Natural killer cell (primary cell): Measurements from ENCODE around the gene DOCK8. TPM values are rescaled to one million over a fixed set of nuclear protein-coding genes. Genes with fewer than 3 reads are reported as not detected.

ENCODE experiments used
- ATAC-seq, 3 donors: fragments of 150-1000 bp in 2 of 3; fragments of 200-7000 bp in 1 of 3; cut with Tn5 transposase; 1 replicate in 1 of 3; 2 replicates in 2 of 3; pipeline ENCODE4 v1.10.0; 2021; ENCODE audit warnings: mild to moderate bottlenecking in 2 of 3, moderate library complexity in 2 of 3
- DNase-seq, 2 donors: peaks; one replicate each; pipeline versions ENCODE4 v3.0.0 to v3.0.0-alpha.2; 2013 to 2021; ENCODE audit warnings: mixed read lengths in 1 of 2
- H3K27ac ChIP-seq: one replicate; pipeline ENCODE4 v1.5.1; 2013; ENCODE audit warnings: mild to moderate bottlenecking, low read length
- H3K27me3 ChIP-seq: one replicate; pipeline ENCODE4 v1.6.1; 2013; ENCODE audit warnings: low read length; ENCODE audit not compliant: control insufficient read depth, insufficient read depth
- H3K36me3 ChIP-seq: one replicate; pipeline ENCODE4 v1.6.1; 2013; ENCODE audit warnings: low read length; ENCODE audit not compliant: control insufficient read depth, insufficient read depth
- H3K4me1 ChIP-seq: one replicate; pipeline ENCODE4 v1.6.1; 2013; ENCODE audit warnings: low read length; ENCODE audit not compliant: control insufficient read depth, insufficient read depth
- H3K4me3 ChIP-seq: one replicate; pipeline ENCODE4 v1.5.1; 2013; ENCODE audit warnings: low read length
- H3K9me3 ChIP-seq: one replicate; pipeline ENCODE4 v1.6.1; 2013; ENCODE audit warnings: low read length; ENCODE audit not compliant: control insufficient read depth, insufficient read depth
- H3K27ac Mint-ChIP-seq, 2 donors: one replicate each; pipeline ENCODE4 v1.8.0; 2022; ENCODE audit warnings: mild to moderate bottlenecking in 2 of 2, mixed read lengths in 2 of 2, moderate library complexity in 1 of 2
- H3K27me3 Mint-ChIP-seq, 2 donors: one replicate each; pipeline ENCODE4 v1.8.0; 2022; ENCODE audit warnings: low read depth in 2 of 2, mixed read lengths in 2 of 2
- H3K36me3 Mint-ChIP-seq: one replicate; pipeline ENCODE4 v1.8.0; 2022; ENCODE audit warnings: mixed read lengths
- H3K4me1 Mint-ChIP-seq, 2 donors: one replicate each; pipeline ENCODE4 v1.8.0; 2022; ENCODE audit warnings: mixed read lengths in 2 of 2
- H3K4me3 Mint-ChIP-seq: one replicate; pipeline ENCODE4 v1.8.0; 2022; ENCODE audit warnings: mild to moderate bottlenecking, moderate library complexity, mixed read lengths
- H3K9me3 Mint-ChIP-seq, 2 donors: one replicate each; pipeline ENCODE4 v1.8.0; 2022; ENCODE audit warnings: mixed read lengths in 2 of 2
- CTCF ChIP-seq: fragments of 200-600 bp; IDR thresholded peaks from one replicate; pipeline ENCODE4 v1.8.0; 2022; ENCODE audit warnings: antibody characterized with exemption
- WGBS: methylation state at CpG from one replicate; pipeline ENCODE4 v1.1.7; 2013; ENCODE audit warnings: missing lambda C conversion rate; ENCODE audit not compliant: insufficient coverage; 5-methylcytosine and 5-hydroxymethylcytosine counted together
- intact Hi-C: fragments of 100-400 bp; cut with micrococcal nuclease; formaldehyde crosslinking; loops from one replicate; pipeline ENCODE4 v1.14.2; 2022
- total RNA-seq, 4 donors: library from RNA; stranded (reverse); fragments of 120-200 nt in 1 of 4; gene quantifications; one replicate each; pipeline versions ENCODE4 v1.2.3 to v1.2.4, GENCODE V29; 2013 to 2022

The DOCK8 gene
- total RNA-seq, 3 donors from 2014 or later (not counting 1 experiment from before 2014, with no cell fraction given), result 156 to 211 (median 207) TPM

DNA sequence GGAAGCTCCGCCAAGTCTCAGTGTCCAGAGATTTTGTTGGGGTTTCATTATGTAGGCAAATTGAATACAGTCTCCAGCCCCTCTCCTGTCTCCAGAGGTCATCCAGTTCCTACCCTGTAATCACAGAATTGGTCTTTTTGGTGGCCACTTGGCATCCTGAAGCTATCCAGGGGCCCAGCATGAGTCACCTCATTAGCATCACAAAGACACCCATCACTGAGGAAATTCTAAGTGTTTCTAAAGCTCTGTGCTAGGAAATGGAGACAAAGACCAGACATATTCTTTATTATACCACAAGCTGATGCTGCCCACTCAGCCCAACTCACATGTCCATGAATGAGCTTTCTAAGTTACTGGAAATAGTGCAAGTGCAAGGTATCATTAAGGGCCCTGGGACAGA lies 229.9 kb downstream of the DOCK8 start:
- TF ChIP-seq CTCF, result no peak
- Mint-ChIP-seq H3K9me3 (no peaks in the 10 kb centered on the region), H3K27me3 (no peaks in the 10 kb centered on the region), H3K36me3 (peaks cover 40% of the 10 kb centered on the region), H3K4me3 (no peak overlapping the region), H3K4me1 (peaks cover 22 to 24% of the 10 kb centered on the region in 2 donors), H3K27ac (peak overlapping the region; percentile 41 to 82)
- intact Hi-C loops, result no loop called here
- ATAC-seq (no peak), DNase-seq (no peak)
- WGBS, result 100% methylated on average over 1 of the region's 1 CpG
- H3K9me3 ChIP-seq, result no peaks in the 10 kb centered on the region
- H3K4me1 ChIP-seq, result peaks cover 12% of the 10 kb centered on the region
- H3K27ac ChIP-seq, result no peak overlapping the region
- H3K36me3 ChIP-seq, result peaks cover 81% of the 10 kb centered on the region
- H3K4me3 ChIP-seq, result no peak overlapping the region
- no peaks in the 10 kb centered on the region for H3K27me3 ChIP-seq

DNA sequence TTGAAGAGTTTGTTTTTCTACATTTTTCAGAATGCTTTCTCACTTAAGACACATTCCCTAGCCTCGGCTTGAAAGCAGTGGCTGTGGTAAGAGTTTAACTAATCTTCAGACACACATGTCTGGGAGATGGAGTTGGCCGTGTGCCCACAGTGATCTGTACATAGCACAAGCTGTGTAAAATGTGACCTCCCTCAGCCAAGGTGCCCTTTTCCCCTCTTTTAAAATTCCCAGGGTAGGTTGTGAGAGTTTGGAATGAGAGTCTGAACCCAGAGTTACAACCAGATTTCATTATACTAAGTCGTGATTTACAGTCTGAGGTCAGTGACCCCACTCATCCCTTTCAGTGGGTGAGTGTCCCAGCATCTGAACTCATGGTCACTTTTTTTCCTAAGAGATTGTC lies 230.4 kb downstream of the DOCK8 start:
- intact Hi-C loops, result no loop called here

DNA sequence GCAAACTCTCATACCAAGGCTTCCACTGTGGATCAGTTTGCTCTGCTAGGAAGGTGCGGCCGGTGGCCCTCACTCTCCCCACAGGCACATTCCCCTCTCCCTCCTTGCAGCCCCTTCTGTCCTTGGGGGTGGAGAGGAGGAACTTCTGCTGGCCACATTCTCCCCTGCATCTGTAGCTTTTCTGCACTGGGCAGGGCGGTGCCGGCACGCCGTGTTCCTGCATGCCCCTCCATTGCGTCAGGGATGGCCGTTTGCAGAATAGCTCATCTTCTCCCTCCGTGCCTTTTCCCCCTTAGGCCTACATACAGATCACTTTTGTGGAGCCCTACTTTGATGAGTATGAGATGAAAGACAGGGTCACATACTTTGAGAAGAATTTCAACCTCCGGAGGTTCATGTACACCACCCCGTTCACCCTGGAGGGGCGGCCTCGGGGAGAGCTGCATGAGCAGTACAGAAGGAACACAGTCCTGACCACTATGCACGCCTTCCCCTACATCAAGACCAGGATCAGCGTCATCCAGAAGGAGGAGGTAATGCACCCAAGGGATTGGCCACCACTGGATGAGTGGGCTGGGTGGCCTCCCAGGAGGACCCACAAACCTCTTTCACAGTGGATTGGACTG lies 231.5 kb downstream of the DOCK8 start:
- H3K36me3 ChIP-seq, result peaks cover 81% of the 10 kb centered on the region
- no peaks in the 10 kb centered on the region for H3K9me3 ChIP-seq
- WGBS, result 99% methylated on average over 13 of the region's 15 CpGs
- ATAC-seq, result no peak
- Mint-ChIP-seq H3K4me3 (no peak overlapping the region), H3K9me3 (no peaks in the 10 kb centered on the region), H3K4me1 (peaks cover 22 to 24% of the 10 kb centered on the region in 2 donors), H3K36me3 (peaks cover 34% of the 10 kb centered on the region), H3K27ac (peak overlapping the region; percentile 41 to 82), H3K27me3 (no peaks in the 10 kb centered on the region)
- H3K27ac ChIP-seq, result no peak overlapping the region
- H3K4me1 ChIP-seq, result peaks cover 12% of the 10 kb centered on the region
- no peak for DNase-seq
- intact Hi-C loops, result no loop called here
- H3K4me3 ChIP-seq, result no peak overlapping the region
- TF ChIP-seq CTCF, result no peak
- no peaks in the 10 kb centered on the region for H3K27me3 ChIP-seq

More for the DNA sequence above, 230.4 kb downstream of the DOCK8 start:
- DNase-seq, result no peak
- Histone ChIP-seq H3K36me3 (peaks cover 81% of the 10 kb centered on the region), H3K4me1 (peaks cover 12% of the 10 kb centered on the region), H3K9me3 (no peaks in the 10 kb centered on the region), H3K27ac (no peak overlapping the region), H3K4me3 (no peak overlapping the region), H3K27me3 (no peaks in the 10 kb centered on the region)
- H3K9me3 Mint-ChIP-seq, result no peaks in the 10 kb centered on the region
- H3K27me3 Mint-ChIP-seq, result no peaks in the 10 kb centered on the region
- H3K4me1 Mint-ChIP-seq, result peaks cover 22 to 24% of the 10 kb centered on the region in 2 donors
- TF ChIP-seq CTCF, result no peak
- ATAC-seq, result no peak
- peaks cover 38% of the 10 kb centered on the region for H3K36me3 Mint-ChIP-seq
- peak overlapping the region; percentile 41 to 82 for H3K27ac Mint-ChIP-seq
- WGBS, result 100% methylated on average over 2 of the region's 3 CpGs
- no peak overlapping the region for H3K4me3 Mint-ChIP-seq
